Stimulated activated CD4-positive, alpha-beta T cell treated with anti-CD3 and anti-CD28 coated beads, TNF-alpha, amount 100 ng/mL, for 1 hour (primary cell): ENCODE measurements around the gene MRPL55.
A peak's percentile ranks its signal among the peaks of the same experiment; 100 is the strongest.

Experiments used
- DNase-seq, 3 donors: peaks; one replicate each; pipeline ENCODE4 v3.0.0-alpha.2; 2020; ENCODE audit warnings: low read depth in 3 of 3, low spot score in 1 of 3

MRPL55 gene

GRCh38 chr1:228148196-228148861 is 39.2 kb upstream of the MRPL55 start:
- DNase-seq: no peak

- DNase-seq: no peak
Observed at GRCh38 chr1:228147768-228148167, 38.7 kb upstream of the MRPL55 start.

DNA sequence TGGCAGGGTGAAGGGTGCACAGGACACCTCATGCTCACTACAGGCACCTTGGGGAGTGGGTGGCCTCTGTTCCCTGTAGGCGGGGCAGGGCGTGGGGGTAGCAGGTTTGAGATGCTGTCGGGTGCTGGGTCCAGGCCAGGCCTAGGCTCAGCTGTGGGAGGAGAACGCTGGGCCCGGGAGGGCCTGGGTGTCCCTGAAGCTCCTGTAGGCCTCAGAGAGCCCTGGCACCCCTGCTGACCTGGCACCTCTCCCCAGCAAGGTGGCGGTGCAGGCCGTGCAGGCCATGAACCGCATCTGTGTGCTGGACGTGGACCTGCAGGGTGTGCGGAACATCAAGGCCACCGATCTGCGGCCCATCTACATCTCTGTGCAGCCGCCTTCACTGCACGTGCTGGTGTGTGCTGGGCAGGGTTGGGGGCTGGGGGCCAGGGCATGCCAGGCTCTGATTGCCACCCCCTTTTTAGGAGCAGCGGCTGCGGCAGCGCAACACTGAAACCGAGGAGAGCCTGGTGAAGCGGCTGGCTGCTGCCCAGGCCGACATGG is 38.1 kb upstream of the MRPL55 start:
- no peak for DNase-seq

- no peak for DNase-seq
Observed at GRCh38 chr1:228146417-228147150, 37.5 kb upstream of the MRPL55 start.

GRCh38 chr1:228145463-228146416 is 36.6 kb upstream of the MRPL55 start:
- DNase-seq: no peak

- DNase-seq: no peak
Observed at GRCh38 chr1:228144993-228145343, 35.9 kb upstream of the MRPL55 start.

GRCh38 chr1:228144193-228144992 is 35.3 kb upstream of the MRPL55 start:
- no peak for DNase-seq

- DNase-seq: no peak
Observed at GRCh38 chr1:228143480-228144192, 34.5 kb upstream of the MRPL55 start.

DNA sequence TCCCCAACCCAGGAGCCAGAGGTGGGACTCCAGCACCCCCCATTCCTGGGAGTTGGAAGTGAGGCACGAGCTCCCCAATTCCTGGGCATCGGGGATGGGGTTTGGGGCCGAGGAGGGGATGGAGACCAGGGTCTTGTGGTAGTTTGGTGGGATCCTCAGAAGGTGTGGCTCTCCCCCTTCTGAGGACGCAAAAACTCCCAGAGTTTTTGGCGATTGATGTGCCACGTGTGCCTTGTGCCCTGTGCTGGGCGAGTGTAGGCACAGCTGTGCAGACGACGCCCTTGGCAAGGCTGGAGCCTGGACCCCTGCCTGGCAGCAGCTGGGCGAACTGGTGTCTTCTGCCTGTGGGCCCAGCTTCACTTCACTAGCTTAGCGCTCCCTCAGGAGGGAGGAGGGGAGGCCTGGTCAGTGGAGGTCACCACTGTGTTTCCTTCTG is 33.6 kb upstream of the MRPL55 start:
- no peak for DNase-seq

DNA sequence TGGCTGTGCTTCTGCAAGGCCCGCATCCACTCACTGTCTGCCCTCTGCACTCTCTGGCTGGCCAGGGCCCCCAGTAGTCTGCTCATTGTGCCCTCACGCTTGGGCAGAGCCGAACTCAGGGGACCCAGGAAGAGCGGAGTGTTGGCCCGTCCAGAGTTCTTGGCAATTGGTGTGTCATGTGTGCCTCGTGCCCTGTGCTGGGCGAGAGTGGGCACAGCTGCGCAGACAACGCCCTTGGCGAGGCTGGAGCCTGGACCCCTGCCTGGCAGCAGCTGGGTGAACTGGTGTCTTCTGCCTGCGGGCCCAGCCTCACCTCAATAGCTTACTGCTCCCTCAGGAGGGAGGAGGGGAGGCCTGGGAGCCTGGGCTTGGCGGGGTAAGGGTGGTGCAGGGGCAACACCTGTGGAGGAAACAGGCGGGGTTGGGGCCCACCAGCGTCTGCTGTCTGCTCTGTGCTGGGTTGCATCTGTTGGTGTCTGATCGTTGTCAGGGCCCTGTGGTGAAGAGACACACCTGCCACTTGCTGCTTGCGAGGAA is 33.1 kb upstream of the MRPL55 start:
- no peak for DNase-seq

DNA sequence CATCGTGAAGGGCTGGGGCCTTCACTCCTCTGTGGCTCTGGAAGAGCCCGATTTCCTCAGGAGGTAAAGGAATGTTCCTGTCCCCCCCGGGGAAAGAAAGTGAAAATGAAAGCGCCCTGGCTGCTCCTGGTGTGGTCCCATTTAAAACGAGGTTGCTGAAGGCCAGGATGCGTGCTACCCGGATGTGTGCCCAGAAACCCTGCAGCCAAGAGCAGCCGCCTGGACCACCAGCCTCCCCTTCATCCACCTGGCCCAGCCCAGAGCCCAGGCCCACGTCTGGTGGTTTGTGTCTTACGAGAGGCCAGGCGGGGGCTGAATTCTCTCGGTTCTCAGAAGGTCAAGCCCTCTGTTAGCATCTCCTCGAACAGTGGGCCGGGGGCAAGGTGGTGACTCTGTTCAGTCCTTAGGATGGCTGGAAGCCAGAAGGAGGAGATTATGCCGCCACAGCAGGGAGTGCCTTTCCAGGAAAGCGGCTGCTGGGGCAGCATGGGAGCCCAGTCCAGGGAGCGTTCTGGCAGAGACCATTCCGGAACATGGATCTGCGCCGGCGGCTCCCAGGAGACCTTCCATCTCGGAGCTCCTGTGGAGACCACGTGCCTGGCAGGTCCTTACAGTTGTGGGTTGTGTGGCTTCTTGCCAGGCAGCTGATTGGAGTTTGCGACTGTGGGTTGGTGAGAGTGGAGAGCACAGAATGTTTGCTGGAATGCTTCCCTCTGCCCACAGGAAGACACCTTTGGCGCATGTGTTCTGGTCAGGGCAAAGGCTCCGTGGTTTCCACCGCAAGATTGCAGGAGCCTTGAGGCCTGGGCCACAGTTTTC is 32.3 kb upstream of the MRPL55 start:
- no peak for DNase-seq

DNA sequence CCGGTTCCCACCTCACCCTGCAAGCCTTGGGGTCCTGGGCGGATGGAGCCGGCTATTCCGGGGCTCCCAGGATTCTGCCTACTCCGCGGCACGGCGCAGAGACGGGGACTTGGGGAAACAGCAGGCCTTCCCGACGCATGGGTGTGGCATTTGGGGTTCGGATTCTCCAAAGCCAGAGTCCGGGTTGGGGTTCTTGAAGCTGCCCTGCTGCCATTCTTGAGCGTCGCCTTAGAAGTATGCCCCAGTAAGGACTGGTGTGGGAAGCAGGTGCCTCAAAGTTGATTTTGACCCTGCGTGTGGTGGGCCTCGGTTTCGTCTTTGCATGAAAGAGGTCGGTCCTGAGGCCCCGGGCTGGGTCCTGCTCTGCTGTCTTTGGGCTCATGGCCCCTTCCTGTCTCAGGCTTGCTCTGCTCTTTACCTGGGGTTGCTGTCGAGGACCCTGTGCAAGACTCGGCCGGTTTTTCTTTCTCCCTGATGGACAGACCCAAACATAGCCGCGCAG is 31.7 kb upstream of the MRPL55 start:
- no peak for DNase-seq

DNA sequence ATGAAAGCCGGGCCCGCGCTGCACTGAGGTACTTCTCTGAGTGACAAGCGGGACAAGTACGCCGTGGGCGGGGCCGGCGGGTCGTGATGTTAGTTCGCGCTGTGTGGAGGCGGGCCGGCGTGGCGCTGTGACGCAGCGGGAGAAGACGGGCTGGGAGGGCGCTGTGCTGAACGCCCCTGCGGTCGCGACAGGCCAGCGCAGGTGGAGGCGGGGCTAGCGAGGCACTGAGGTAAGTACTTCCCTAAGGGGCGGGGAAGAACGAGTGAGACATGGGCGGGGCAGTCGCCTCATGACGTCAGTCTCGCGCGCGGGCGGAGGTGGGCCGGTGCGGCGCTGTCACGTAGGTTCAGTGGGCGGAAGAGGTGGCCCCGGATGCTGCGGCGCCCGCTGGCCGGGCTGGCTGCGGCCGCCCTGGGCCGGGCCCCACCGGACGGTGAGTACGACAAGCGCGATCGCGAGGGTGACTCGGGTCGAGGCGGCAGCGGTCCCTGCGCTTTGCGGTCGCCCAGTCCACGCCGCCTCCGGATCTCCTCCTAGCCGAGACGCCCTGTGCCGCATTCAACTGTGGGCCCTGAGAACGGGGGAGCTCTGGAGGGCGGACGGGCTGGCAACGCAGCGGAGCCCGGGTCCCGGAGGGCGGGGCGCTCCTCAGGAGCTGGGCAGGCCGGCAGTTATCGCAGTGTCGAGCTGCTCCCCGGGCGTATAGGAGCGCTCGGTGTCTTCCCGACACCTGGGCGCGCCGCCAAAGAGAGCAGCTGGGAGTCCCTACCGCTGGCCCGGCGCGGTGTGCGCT is 31.0 kb upstream of the MRPL55 start, which contains the start of gene GUK1:
Gene GUK1, plus strand, starts transcription at position 349 of the 793 bp plus-strand sequence. Its CDS starts 24 bp downstream, at position 373.
- peak; percentile 100 for DNase-seq

GRCh38 chr1:228139406-228139930 is 30.4 kb upstream of the MRPL55 start:
- DNase-seq: no peak

DNA sequence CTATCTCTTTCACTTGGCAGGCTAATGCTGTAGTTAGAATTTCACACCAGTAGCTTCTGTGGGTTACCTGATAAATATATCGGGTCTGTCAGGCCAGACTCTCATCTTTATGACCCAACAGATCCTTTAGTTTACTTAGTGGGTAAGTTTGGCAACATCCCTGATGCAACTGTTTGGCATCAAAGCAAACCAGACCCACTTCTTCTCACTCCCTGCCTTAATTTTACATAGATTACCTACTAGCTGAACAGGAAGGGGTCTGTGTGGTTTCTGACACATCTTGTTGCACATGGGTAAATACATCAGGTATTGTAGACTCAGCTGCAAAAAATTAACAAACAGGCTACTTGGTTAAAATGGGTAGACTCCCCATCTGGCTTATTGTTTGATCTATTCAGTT is 27.8 kb upstream of the MRPL55 start:
- no peak for DNase-seq

DNA sequence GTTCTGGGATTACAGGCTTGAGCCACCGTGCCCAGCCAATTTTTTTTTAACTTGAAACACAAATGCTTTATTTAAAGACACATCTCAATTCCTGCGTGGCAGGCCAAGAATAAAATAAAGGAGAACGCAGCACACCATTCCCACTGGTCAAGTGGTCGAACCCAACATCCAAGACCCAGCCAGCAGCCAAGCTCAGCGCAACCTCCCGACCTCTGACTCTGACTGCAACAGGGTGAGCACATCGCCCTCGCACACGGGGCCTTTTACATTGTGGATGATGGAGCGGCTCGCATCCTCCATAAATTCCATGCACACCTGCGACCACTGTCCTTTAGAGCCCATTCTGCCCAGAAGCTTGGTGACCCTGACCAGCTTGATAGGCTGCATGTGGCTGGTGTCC is 25.5 kb upstream of the MRPL55 start:
- DNase-seq: no peak

- no peak for DNase-seq
Observed at GRCh38 chr1:228131766-228132165, 22.7 kb upstream of the MRPL55 start.

- DNase-seq: no peak
Observed at GRCh38 chr1:228125185-228125584, 16.1 kb upstream of the MRPL55 start.
